GM12865 (cell line): ENCODE measurements around the gene CDC20B.

Source experiments
- DNase-seq: peaks from one replicate; pipeline ENCODE4 v3.0.0; 2010; ENCODE audit warnings: low read depth
- H3K4me3 ChIP-seq: 2 replicates; pipeline ENCODE4 v1.5.1; 2011; ENCODE audit warnings: mild to moderate bottlenecking, low read depth, low read length, control low read depth
- CTCF ChIP-seq: IDR thresholded peaks from 2 replicates; pipeline ENCODE4 v1.5.1; 2011; ENCODE audit warnings: low read length, control low read depth, low read depth, inconsistent platforms; ENCODE audit not compliant: insufficient read depth; ENCODE audit errors: missing control alignments

Gene CDC20B

GRCh38 chr5:55211184-55211874, 38.4 kb upstream of the CDC20B start:
- DNase-seq = no peak
- no peak overlapping the region for H3K4me3 ChIP-seq
- TF ChIP-seq CTCF = no peak

GRCh38 chr5:55205001-55205400, 32.0 kb upstream of the CDC20B start:
- no peak for TF ChIP-seq CTCF
- DNase-seq = no peak
- H3K4me3 ChIP-seq = no peak overlapping the region

GRCh38 chr5:55191165-55191564, 18.2 kb upstream of the CDC20B start:
- no peak overlapping the region for H3K4me3 ChIP-seq
- TF ChIP-seq CTCF = no peak
- DNase-seq = no peak

- no peak overlapping the region for H3K4me3 ChIP-seq
- TF ChIP-seq CTCF = no peak
- no peak for DNase-seq
Measured at GRCh38 chr5:55188656-55189540, 15.9 kb upstream of the CDC20B start.

- no peak for DNase-seq
- no peak for TF ChIP-seq CTCF
- no peak overlapping the region for H3K4me3 ChIP-seq
Measured at GRCh38 chr5:55187370-55187769, 14.4 kb upstream of the CDC20B start.

- TF ChIP-seq CTCF = no peak
- H3K4me3 ChIP-seq = no peak overlapping the region
- DNase-seq = no peak
Measured at GRCh38 chr5:55180016-55180415, 7.0 kb upstream of the CDC20B start.
